IPS-18a (cell line): ENCODE results near the gene LIF.

Source experiments
- H3K27ac ChIP-seq: one replicate; pipeline ENCODE4 v1.5.1; 2013; ENCODE audit warnings: low read length
- H3K27me3 ChIP-seq: one replicate; pipeline ENCODE4 v1.6.1; 2013; ENCODE audit warnings: mild to moderate bottlenecking, low read length; ENCODE audit not compliant: control insufficient read depth, insufficient read depth
- H3K36me3 ChIP-seq: one replicate; pipeline ENCODE4 v1.6.1; 2013; ENCODE audit warnings: low read depth, low read length; ENCODE audit not compliant: control insufficient read depth
- H3K4me1 ChIP-seq: one replicate; pipeline ENCODE4 v1.6.1; 2013; ENCODE audit warnings: low read depth, low read length; ENCODE audit not compliant: control insufficient read depth
- H3K4me3 ChIP-seq: one replicate; pipeline ENCODE4 v1.5.1; 2013; ENCODE audit warnings: low read length
- H3K9ac ChIP-seq: one replicate; pipeline ENCODE4 v1.6.1; 2013; ENCODE audit warnings: mild to moderate bottlenecking, low read length, moderate library complexity
- H3K9me3 ChIP-seq: one replicate; pipeline ENCODE4 v1.6.1; 2013; ENCODE audit warnings: low read depth, low read length; ENCODE audit not compliant: control insufficient read depth

The LIF gene

GRCh38 chr22:30195245-30196140, 51.1 kb downstream of the LIF start:
- Histone ChIP-seq H3K4me1 (peaks cover 21% of the 10 kb centered on the region), H3K27me3 (no peaks in the 10 kb centered on the region), H3K27ac (peak overlapping the region; percentile 11), H3K36me3 (no peaks in the 10 kb centered on the region), H3K9ac (peak overlapping the region; percentile 1), H3K4me3 (no peak overlapping the region), H3K9me3 (no peaks in the 10 kb centered on the region)

GRCh38 chr22:30193031-30193775, 53.4 kb downstream of the LIF start:
- no peaks in the 10 kb centered on the region for H3K9me3 ChIP-seq
- H3K9ac ChIP-seq, result no peak overlapping the region
- no peak overlapping the region for H3K27ac ChIP-seq
- H3K36me3 ChIP-seq, result no peaks in the 10 kb centered on the region
- no peaks in the 10 kb centered on the region for H3K27me3 ChIP-seq
- H3K4me1 ChIP-seq, result peaks cover 21% of the 10 kb centered on the region
- H3K4me3 ChIP-seq, result no peak overlapping the region

- Histone ChIP-seq H3K36me3 (no peaks in the 10 kb centered on the region), H3K27me3 (no peaks in the 10 kb centered on the region), H3K9ac (no peak overlapping the region), H3K9me3 (no peaks in the 10 kb centered on the region), H3K27ac (no peak overlapping the region), H3K4me1 (peaks cover 21% of the 10 kb centered on the region), H3K4me3 (no peak overlapping the region)
These were observed 54.1 kb downstream of the LIF start for GRCh38 chr22:30192427-30192826.

GRCh38 chr22:30191040-30191701, 55.4 kb downstream of the LIF start:
- H3K27me3 ChIP-seq, result no peaks in the 10 kb centered on the region
- H3K4me1 ChIP-seq, result peaks cover 10% of the 10 kb centered on the region
- H3K27ac ChIP-seq, result no peak overlapping the region
- H3K9me3 ChIP-seq, result no peaks in the 10 kb centered on the region
- H3K4me3 ChIP-seq, result no peak overlapping the region
- H3K9ac ChIP-seq, result no peak overlapping the region
- H3K36me3 ChIP-seq, result no peaks in the 10 kb centered on the region

- H3K36me3 ChIP-seq, result no peaks in the 10 kb centered on the region
- no peak overlapping the region for H3K9ac ChIP-seq
- no peaks in the 10 kb centered on the region for H3K27me3 ChIP-seq
- H3K4me1 ChIP-seq, result peaks cover 6% of the 10 kb centered on the region
- H3K9me3 ChIP-seq, result no peaks in the 10 kb centered on the region
- no peak overlapping the region for H3K4me3 ChIP-seq
- no peak overlapping the region for H3K27ac ChIP-seq
These were observed 56.0 kb downstream of the LIF start for GRCh38 chr22:30190574-30190973.
